Bone marrow (tissue), 2 donors: ENCODE measurements around the gene BYSL.
"Not testable (repeated sequence)": the region's sequence is repeated elsewhere in the genome, so short reads cannot be mapped to it uniquely, and the experiment has no call there.

ENCODE experiments used
- DNase-seq, 2 donors: peaks; one replicate each; lab custom pipeline; 2025; lab: John Stamatoyannopoulos, UW

Gene BYSL

GRCh38 chr6:41942067-41942851 lies 21.0 kb downstream of the BYSL start:
- peak in 1 of 2 donors; percentile 44 for DNase-seq

DNA sequence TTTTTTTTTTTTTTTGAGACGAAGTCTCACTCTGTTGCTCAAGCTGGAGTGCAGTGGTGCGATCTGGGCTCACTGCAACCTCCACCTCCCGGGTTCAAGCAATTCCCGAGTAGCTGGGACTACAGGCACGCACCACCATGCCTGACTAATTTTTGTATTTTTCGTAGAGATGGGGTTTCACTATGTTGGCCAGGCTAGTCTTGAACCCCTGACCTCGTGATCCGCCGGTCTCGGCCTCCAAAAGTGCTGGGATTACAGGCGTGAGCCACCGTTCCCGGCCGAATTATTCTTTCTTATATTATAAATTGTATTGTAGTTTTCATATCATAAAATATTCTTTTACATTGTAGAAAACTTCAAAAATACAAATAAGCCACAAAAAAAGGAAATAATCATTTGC lies 21.6 kb downstream of the BYSL start:
- not testable (repeated sequence) for DNase-seq

DNA sequence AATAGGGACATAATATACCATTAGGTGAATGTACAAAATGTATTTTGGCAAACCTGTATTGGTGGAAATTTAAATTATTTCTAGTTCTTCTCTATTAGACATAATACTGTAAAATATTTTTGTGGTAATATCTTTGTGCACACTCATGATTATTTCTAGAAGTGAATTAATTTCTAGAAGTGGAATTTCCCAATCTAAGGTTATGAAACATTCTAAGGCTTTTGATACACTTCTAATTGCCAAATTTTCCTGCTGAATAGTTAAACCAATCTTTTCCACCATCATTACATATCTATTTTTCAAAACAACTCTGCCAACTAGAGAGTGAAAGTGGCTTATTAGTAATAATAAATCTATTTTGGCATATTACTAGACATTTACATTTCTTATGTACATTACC lies 22.2 kb downstream of the BYSL start:
- no peak for DNase-seq

DNA sequence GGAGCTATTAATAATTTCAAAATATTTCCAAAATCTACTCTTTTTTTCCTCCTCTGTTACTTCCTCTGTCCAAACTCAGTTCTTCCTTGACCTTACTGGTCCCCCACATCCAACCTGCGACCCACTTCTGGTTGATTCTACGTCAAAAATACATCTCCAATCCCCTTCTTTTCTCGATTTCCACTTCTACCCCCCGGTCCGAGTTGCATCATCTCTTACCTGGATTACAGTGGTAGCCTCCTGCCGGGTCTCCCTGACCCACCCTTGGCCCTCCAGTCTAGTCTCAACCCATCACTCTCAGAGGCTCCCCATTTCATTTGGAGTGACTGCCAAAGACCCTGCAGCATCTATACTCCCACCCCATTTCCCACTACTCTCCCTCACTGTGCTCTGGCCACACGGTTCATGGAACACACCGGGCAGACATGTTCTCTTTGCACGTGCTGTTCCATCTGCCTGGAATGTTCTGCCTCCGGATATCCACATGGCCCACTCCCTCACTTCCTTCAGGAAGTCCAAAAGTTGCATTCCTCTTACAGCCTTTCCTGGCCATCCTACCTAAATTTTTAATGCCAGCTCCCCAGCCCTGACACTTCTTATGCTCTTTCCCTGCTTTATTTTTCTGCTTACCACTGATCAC lies 26.4 kb downstream of the BYSL start:
- no peak for DNase-seq

- DNase-seq = no peak
Measured at GRCh38 chr6:41954668-41955067, 33.4 kb downstream of the BYSL start.

- no peak for DNase-seq
Measured at GRCh38 chr6:41955412-41955811, 34.1 kb downstream of the BYSL start.

DNA sequence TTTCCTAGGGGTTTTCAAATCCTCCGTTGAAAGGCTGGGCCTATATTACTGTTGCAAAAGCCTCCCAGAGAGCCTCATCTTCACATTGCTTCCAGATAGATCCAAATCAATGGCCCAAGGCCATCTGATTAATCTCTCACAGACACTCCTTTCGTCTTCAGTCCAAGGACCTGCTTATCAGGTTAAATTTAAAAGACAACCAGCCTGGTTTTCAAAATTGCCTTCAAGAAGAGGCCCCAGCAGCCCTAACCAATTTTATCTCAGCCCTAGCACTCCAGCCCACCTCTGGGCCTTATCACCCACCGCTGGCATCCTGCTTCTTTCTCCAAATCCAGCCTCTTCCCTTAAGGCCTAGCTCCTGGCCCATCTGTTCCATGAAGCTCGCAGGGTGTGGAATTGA lies 35.8 kb downstream of the BYSL start:
- no peak for DNase-seq

DNA sequence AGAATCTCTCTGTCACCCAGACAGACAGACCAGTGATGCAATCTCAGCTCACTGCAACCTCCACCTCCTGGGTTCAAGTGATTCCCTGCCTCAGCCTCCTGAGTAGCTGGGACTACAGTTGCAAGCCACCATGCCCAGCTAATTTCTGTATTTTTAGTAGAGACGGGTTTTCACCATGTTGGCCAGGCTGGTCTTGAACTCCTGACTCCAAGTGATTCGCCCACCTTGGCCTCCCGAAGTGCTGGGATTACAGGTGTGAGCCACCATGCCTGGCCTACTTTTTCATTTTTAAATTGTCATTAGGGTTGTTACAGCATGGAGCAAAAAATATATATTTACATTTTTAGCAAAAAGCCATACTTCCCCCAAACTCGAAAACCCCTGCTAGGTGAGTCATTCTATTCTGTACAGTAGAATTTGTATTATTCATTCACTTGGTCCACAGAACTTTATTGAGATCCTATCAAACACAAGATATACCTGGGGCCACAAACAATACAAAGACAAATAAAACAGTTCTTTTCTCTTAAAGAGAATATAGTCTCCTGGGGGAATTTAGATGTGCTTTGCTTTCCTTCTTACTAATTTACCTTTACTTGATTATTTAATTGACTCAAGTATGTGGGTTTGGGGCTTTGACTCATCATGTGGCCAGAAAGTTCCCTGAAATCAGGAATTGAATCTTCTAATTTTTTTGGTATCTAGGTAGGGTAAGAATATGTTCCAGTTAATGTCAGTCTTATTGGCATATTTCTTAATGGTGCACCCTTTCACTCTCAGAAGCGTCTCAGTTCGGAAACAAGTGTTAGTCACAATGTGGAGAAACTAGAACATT lies 36.9 kb downstream of the BYSL start:
- no peak for DNase-seq

DNA sequence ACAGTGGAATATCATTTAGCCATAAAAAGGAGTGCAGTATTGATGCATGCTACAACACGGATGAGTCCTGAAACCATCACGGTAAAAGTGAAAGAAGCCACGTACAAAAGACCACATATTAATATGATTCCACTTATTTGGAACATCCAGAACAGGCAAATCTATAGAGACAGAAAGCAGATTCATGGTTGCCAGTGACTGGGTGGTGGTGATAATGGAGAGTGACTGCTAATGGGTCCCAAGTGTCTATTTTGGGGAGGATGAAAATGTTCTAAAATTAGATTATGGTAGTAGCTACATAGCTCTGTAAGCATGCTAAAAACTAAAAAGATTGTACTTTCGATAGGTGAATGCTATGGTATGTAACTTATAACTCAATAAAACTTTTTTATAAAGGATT lies 38.7 kb downstream of the BYSL start:
- DNase-seq = no peak

DNA sequence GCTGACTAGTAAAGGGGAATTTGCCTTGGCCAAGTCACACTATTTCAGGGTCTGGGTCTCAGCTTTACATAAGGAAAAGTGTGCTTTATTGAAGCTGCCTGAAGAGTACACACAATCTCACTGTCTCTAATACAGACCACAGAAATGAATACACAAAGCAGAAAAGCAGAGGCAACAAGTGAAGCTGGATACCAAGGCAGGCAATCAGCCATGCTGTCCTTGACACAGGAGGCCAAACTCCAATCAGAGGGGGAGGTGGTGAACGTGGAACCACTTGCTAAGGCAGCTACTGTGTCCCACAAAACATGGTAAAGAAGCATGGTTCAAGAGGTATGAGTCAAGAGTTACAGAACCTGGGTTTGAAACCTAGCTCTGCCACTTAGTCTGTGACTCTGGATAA lies 42.1 kb downstream of the BYSL start:
- DNase-seq = no peak

DNA sequence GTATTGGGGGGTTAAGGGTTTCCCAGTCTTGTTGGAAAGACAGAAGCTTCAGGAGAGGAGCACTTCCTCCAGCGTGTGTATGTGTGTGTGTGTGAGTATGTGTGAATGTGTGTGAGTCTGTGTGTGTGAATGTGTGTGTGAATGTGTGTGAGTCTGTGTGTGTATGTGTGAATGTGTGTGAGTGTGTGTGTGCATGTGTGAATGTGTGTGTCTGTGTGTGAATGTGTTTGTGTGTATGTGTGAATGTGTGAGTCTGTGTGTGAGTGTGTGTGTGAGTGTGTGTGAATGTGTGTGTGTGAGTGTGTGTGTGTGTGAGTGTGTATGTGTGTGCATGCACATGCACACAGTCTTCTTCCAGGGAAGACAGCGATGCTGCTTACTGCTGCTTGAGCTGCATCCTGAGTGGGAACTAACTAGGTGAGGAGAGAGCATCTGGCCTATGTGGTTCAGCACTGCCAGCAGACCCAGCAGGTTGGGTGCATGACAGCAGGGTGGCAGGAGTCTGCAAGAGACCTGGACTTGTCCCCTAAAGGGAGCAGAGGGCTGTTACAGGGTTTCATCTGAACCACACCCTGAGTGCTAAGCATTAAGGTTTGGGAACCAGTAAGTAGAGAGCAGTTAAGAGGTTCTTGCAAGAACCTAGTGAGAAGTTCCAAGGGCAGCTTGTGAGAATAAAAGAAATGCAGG lies 43.0 kb downstream of the BYSL start:
- DNase-seq = no peak

GRCh38 chr6:41965429-41966213 lies 44.3 kb downstream of the BYSL start:
- DNase-seq = no peak

GRCh38 chr6:41966214-41966920 lies 45.1 kb downstream of the BYSL start:
- no peak for DNase-seq

- no peak for DNase-seq
Measured at GRCh38 chr6:41966961-41967311, 45.6 kb downstream of the BYSL start.

DNA sequence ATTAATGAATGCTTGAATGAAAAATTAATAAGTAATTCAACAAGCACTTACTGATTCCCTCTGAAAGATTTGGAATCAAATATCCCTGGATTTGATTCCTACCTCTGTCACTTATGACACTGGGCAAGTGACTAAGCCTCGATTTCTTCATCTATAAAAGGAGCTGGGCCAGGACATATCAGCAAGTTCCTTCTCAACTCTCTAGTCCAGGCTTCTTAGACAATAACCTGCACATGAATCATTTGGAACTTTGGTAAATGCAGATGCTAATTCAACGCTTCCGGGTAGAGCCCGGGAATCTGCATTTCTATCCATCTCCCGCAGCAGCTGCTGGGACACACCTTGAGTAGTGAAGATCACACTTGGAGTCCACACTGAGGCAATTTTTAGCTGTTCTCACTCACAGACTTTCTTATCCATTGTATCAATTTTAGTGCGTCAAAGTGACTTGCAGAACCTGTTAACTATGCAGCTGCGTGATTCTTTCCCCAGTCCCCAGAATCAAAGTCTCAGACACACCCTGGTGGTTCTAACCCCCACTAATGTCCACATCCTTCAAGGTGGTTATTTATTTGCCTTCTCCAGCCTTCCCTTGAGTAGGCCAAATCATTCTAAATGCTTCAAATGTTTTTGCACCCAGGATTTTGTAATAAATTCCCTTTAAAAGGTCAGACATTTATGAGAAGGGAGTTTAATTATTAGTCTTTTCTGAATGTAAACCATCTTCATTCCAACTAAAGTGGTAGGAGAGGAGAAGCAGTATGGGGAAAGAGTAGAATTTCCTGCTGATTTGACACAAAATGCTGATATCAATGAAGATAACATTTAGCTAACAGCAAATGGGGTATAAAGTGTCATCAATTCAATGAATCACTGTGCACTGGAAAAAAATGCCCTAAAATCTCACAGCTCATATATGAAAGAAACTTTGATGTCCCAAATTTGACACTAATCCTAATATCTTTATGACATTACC lies 46.3 kb downstream of the BYSL start:
- DNase-seq = no peak

- peak in 1 of 2 donors; percentile 10 for DNase-seq
Measured at GRCh38 chr6:41970436-41970846, 49.1 kb downstream of the BYSL start.

GRCh38 chr6:41972826-41973225 lies 51.5 kb downstream of the BYSL start:
- no peak for DNase-seq

DNA sequence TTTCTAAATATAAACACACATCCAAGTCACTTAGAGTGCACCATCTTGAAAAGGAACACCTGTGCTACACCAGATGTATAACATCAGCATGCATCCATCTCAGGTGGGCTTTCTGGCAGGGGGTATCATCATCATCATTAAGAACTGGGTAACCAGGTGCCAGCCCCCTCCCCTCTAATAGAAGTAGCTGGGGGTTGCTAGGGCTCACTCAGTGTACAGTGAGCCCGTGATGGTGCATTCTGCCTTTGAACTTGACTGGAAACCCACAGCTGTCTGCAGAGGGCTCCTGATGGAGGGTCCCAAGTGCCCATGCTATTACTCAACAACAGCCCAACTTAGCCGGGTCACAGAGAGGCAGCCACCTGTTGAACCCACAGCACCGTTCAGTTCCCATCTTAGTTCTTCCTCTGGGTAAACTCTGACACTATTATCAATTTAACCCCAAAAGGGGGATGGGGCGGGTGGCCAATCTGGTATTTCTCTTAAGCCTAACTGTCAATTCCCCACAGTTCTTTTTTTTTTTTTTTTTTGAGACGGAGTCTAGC lies 53.1 kb downstream of the BYSL start:
- DNase-seq = no peak

DNA sequence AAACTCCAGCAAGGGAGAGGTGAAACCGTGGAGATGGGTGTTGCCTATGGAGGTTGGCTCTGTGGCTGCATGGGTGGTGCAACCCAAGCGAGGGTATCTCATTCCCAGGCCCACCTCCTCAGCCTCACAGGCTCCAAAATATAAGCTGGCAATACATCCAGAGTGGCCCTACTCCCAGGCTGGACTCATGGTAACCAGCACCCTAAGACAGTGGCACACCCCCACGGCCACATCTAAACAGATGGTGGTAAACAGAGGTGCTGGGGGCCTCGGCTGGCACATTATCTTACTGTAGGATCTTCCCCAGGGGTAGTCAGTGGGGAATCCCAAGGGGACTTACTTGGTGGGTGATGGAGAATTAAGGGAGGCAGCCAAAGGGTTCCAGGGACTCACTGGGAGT lies 54.0 kb downstream of the BYSL start:
- no peak for DNase-seq
